Endothelial cell of umbilical vein (primary cell): Measurements from ENCODE around the gene RYR2. TPM values are rescaled to one million over a fixed set of nuclear protein-coding genes. Genes with fewer than 3 reads are reported as not detected.

Experiments used
- BruUV-seq: library from RNA; stranded (reverse); fragments of 400-500 nt; replicated peaks from 2 replicates; lab custom pipeline; 2021; lab: Mats Ljungman, UMichigan
- CTCF ChIA-PET: fragments of 300-600, 350-600 bp; sonication (Branson Sonifier 250); formaldehyde crosslinking; loops from one replicate; lab custom pipeline; 2021; ENCODE audit warnings: antibody characterized with exemption, inconsistent platforms; lab: Charles Lee
- POLR2A ChIA-PET: fragments of 300-600, 350-600 bp; sonication (Branson Sonifier 250); formaldehyde crosslinking; loops from one replicate; lab custom pipeline; 2021; ENCODE audit warnings: antibody characterized with exemption, inconsistent platforms; lab: Charles Lee
- DNase-seq: peaks from one replicate; pipeline ENCODE4 v3.0.0-alpha.2; 2011; ENCODE audit warnings: low read depth, low spot score
- FAIRE-seq: peaks from 2 replicates; lab custom pipeline; 2011; peaks lifted over from hg19 to GRCh38; lab: Jason Lieb, UNC
- H2AFZ ChIP-seq: 2 replicates; pipeline ENCODE4 v1.6.0; 2012; ENCODE audit warnings: low read depth, low read length, control low read depth, inconsistent platforms
- H3K27ac ChIP-seq: 2 replicates; pipeline ENCODE4 v1.5.1; 2011; ENCODE audit warnings: low read depth, mild to moderate bottlenecking, control low read depth, low read length, moderate library complexity; ENCODE audit not compliant: insufficient read depth
- H3K27me3 ChIP-seq, 2 experiments: 2 replicates each; pipeline versions ENCODE4 v1.6.0 to v1.6.1; 2011; ENCODE audit warnings: low read length in 2 of 2, mixed read lengths in 1 of 2; ENCODE audit not compliant: control insufficient read depth in 2 of 2, insufficient read depth in 2 of 2
- H3K36me3 ChIP-seq, 2 experiments: 2 replicates in 1 of 2; 3 replicates in 1 of 2; pipeline ENCODE4 v1.5.1; 2011; ENCODE audit warnings: low read length in 2 of 2, mild to moderate bottlenecking in 1 of 2, moderate library complexity in 1 of 2; ENCODE audit not compliant: control insufficient read depth in 2 of 2, insufficient read depth in 2 of 2; ENCODE audit errors: extremely low read depth in 1 of 2
- H3K4me1 ChIP-seq: 3 replicates; pipeline ENCODE4 v1.5.1; 2011; ENCODE audit warnings: mild to moderate bottlenecking, low read length; ENCODE audit not compliant: control insufficient read depth, insufficient read depth; ENCODE audit errors: extremely low read depth
- H3K4me2 ChIP-seq: 2 replicates; pipeline ENCODE4 v1.6.1; 2011; ENCODE audit warnings: low read length, control low read depth, mixed read lengths; ENCODE audit not compliant: insufficient read depth
- H3K4me3 ChIP-seq, 3 experiments: fragments of 200-600 bp in 1 of 3; sonication (generic), shearing (Covaris generic) in 1 of 3; replicated peaks in 1 of 3; 2 replicates each; pipeline ENCODE4 v1.5.1; 2011 to 2016; ENCODE audit warnings: control low read depth in 3 of 3, low read length in 3 of 3, mild to moderate bottlenecking in 2 of 3, inconsistent platforms in 1 of 3, low read depth in 1 of 3, moderate library complexity in 1 of 3; ENCODE audit not compliant: insufficient read depth in 1 of 3
- H3K79me2 ChIP-seq: 2 replicates; pipeline ENCODE4 v1.6.0; 2012; ENCODE audit warnings: low read length, inconsistent platforms; ENCODE audit not compliant: control insufficient read depth, insufficient read depth
- H3K9ac ChIP-seq: replicated peaks from 2 replicates; pipeline ENCODE3; 2011; ENCODE audit warnings: low read length, control low read depth; ENCODE audit not compliant: insufficient read depth; ENCODE audit errors: extremely low read depth
- H3K9me1 ChIP-seq: replicated peaks from 3 replicates; pipeline ENCODE4 v1.6.0; 2011; ENCODE audit warnings: mild to moderate bottlenecking, low read length; ENCODE audit not compliant: control insufficient read depth, insufficient read depth; ENCODE audit errors: extremely low read depth
- H3K9me3 ChIP-seq: replicated peaks from 2 replicates; pipeline ENCODE4 v1.5.1; 2012; ENCODE audit warnings: low read length, inconsistent platforms; ENCODE audit not compliant: control insufficient read depth, insufficient read depth
- H4K20me1 ChIP-seq: replicated peaks from 2 replicates; pipeline ENCODE3; 2011; ENCODE audit warnings: mild to moderate bottlenecking, low read length; ENCODE audit not compliant: control insufficient read depth, insufficient read depth; ENCODE audit errors: extremely low read depth
- EZH2 ChIP-seq: IDR thresholded peaks from 2 replicates; pipeline ENCODE4 v1.6.1; 2012; ENCODE audit warnings: borderline replicate concordance, low read depth, mild to moderate bottlenecking, moderate library complexity, low read length, inconsistent platforms; ENCODE audit not compliant: severe bottlenecking
- FOS ChIP-seq: IDR thresholded peaks from 2 replicates; pipeline ENCODE4 v1.6.1; 2011; ENCODE audit warnings: mild to moderate bottlenecking, low read length, moderate library complexity, borderline replicate concordance; ENCODE audit not compliant: insufficient read depth
- GATA2 ChIP-seq: IDR thresholded peaks from 2 replicates; pipeline ENCODE4 v1.7.0; 2011; ENCODE audit warnings: low read depth, mild to moderate bottlenecking, moderate library complexity, mixed read lengths, low read length; ENCODE audit not compliant: insufficient read length, insufficient read depth
- JUN ChIP-seq: IDR thresholded peaks from 2 replicates; pipeline ENCODE4 v1.6.1; 2011; ENCODE audit warnings: borderline replicate concordance, low read depth; ENCODE audit not compliant: insufficient read length, insufficient read depth
- MYC ChIP-seq: IDR thresholded peaks from one replicate; pipeline ENCODE4 v1.6.1; 2011; ENCODE audit warnings: mild to moderate bottlenecking, low read depth, low read length
- POLR2A ChIP-seq: IDR thresholded peaks from 2 replicates; pipeline ENCODE4 v1.6.1; 2012; ENCODE audit warnings: low read depth, mild to moderate bottlenecking, control low read depth, low read length
- POLR2AphosphoS5 ChIP-seq: IDR thresholded peaks from 2 replicates; pipeline ENCODE4 v1.6.1; 2012; ENCODE audit warnings: low read depth, mild to moderate bottlenecking, control low read depth, low read length, moderate library complexity; ENCODE audit not compliant: insufficient read depth
- dilution Hi-C: fragments of 300-500 bp; cut with MboI; formaldehyde crosslinking; loops from one replicate; pipeline ENCODE4 v1.15.0; 2019; ENCODE audit warnings: low sequenced_read_pairs; ENCODE audit not compliant: extremely low pct_ligation_motif_present
- intact Hi-C: fragments of 100-400 bp; cut with micrococcal nuclease; formaldehyde crosslinking; loops from one replicate; pipeline ENCODE4 v1.10.0; 2022
- polyA plus RNA-seq, 4 experiments: library from polyadenylated mRNA; depleted of rRNA in 3 of 4; stranded (reverse) in 3 of 4; unstranded in 1 of 4; fragments of >200 nt; gene quantifications; 2 replicates each; pipeline versions ENCODE4 v1.2.1 to v1.2.3, GENCODE V29; 2011 to 2012; ENCODE audit warnings: missing spikeins in 1 of 4
- total RNA-seq: library from RNA; stranded (reverse); gene quantifications from 2 replicates; pipeline ENCODE4 v1.2.3, GENCODE V29; 2021
- TF ChIP-seq, protein P1 (sequence below): IDR thresholded peaks from 2 replicates; pipeline ENCODE4 v1.6.1; 2011; ENCODE audit not compliant: insufficient read depth, insufficient read length
- TF ChIP-seq, protein P2 (sequence below), 2 donors: IDR thresholded peaks; 1 replicate in 1 of 2; 2 replicates in 1 of 2; pipeline ENCODE4 v1.5.1; 2011; ENCODE audit warnings: low read length in 2 of 2, mild to moderate bottlenecking in 2 of 2, moderate library complexity in 2 of 2, control low read depth in 1 of 2, inconsistent platforms in 1 of 2, low read depth in 1 of 2; ENCODE audit not compliant: insufficient read depth in 1 of 2; ENCODE audit errors: extremely low read depth in 1 of 2

Gene RYR2
- total and polyA plus RNA-seq, 2 donors (not counting 3 experiments of a cell fraction or from before 2014, with no cell fraction given), result not detected

DNA sequence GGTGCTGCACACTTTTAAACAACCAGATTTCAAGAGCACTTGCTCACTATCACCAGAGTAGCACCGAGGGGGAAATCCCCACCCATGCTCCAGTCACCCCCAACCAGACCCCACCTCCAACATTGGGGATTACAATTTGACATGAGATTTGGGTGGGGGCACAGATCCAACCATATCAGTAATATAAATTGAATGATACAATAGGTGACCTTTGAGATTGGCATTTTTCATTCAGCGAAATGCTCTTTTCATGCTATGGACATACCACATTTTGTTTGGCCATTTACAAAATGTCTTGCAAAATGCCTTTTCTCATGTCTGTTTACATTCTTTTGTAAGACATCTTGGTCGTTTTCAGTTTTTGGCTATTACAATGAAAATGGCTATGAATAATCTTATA is 23.9 kb downstream of the RYR2 start:
- FAIRE-seq, result no peak
- CTCF ChIA-PET, result no interaction called here
- BruUV-seq, result no TSS peak

More for the DNA sequence above, 23.9 kb downstream of the RYR2 start:
- Histone ChIP-seq H3K9ac (no peak overlapping the region), H3K4me2 (no peak overlapping the region), H3K9me3 (peaks cover 3% of the 10 kb centered on the region), H4K20me1 (no peaks in the 10 kb centered on the region), H2AFZ (no peak overlapping the region), H3K79me2 (no peaks in the 10 kb centered on the region), H3K27me3 (no peaks in the 10 kb centered on the region), H3K36me3 (no peaks in the 10 kb centered on the region), H3K9me1 (no peaks in the 10 kb centered on the region), H3K4me1 (no peaks in the 10 kb centered on the region), H3K27ac (no peak overlapping the region), H3K4me3 (no peak overlapping the region)
- intact Hi-C loops (no loop called here), dilution Hi-C loops (no loop called here)
- TF ChIP-seq, protein P1, sequence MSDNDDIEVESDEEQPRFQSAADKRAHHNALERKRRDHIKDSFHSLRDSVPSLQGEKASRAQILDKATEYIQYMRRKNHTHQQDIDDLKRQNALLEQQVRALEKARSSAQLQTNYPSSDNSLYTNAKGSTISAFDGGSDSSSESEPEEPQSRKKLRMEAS, result no peak
- TF ChIP-seq POLR2A (no peak), FOS (no peak), GATA2 (no peak), JUN (no peak), POLR2AphosphoS5 (no peak), EZH2 (no peak), MYC (no peak)
- TF ChIP-seq, protein P2, sequence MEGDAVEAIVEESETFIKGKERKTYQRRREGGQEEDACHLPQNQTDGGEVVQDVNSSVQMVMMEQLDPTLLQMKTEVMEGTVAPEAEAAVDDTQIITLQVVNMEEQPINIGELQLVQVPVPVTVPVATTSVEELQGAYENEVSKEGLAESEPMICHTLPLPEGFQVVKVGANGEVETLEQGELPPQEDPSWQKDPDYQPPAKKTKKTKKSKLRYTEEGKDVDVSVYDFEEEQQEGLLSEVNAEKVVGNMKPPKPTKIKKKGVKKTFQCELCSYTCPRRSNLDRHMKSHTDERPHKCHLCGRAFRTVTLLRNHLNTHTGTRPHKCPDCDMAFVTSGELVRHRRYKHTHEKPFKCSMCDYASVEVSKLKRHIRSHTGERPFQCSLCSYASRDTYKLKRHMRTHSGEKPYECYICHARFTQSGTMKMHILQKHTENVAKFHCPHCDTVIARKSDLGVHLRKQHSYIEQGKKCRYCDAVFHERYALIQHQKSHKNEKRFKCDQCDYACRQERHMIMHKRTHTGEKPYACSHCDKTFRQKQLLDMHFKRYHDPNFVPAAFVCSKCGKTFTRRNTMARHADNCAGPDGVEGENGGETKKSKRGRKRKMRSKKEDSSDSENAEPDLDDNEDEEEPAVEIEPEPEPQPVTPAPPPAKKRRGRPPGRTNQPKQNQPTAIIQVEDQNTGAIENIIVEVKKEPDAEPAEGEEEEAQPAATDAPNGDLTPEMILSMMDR (IDR thresholded peaks at IDR 0.05; ENCODE audit: extremely low read depth in 1 of 2, insufficient read depth in 1 of 2, low read depth in 1 of 2, low read length in 2 of 2), result no peak
- no peak for DNase-seq
- POLR2A ChIA-PET, result no interaction called here
